ENCODE results near the gene ZSCAN23.
"Not testable (repeated sequence)": the region's sequence is repeated elsewhere in the genome, so short reads cannot be mapped to it uniquely, and the experiment has no call there.

ZSCAN23 gene

GRCh38 chr6:28436404-28436803 is 6.9 kb downstream of the ZSCAN23 start:
- DNase-seq (ENCODE audit: low read depth in 2 of 2) = no peak

GRCh38 chr6:28433119-28433518 is 10.2 kb downstream of the ZSCAN23 start:
- DNase-seq (ENCODE audit: low read depth in 2 of 2) = no peak

GRCh38 chr6:28429781-28430180 is 13.5 kb downstream of the ZSCAN23 start:
- DNase-seq (ENCODE audit: low read depth in 2 of 2) = no peak

GRCh38 chr6:28425944-28426541 is 17.2 kb downstream of the ZSCAN23 start:
- DNase-seq (ENCODE audit: low read depth in 2 of 2) = no peak

- DNase-seq (ENCODE audit: low read depth in 2 of 2) = no peak
Measured at GRCh38 chr6:28424163-28424562, 19.1 kb downstream of the ZSCAN23 start.

GRCh38 chr6:28423546-28423945 is 19.7 kb downstream of the ZSCAN23 start:
- no peak for DNase-seq (ENCODE audit: low read depth in 2 of 2)

- DNase-seq (ENCODE audit: low read depth in 2 of 2) = no peak
Measured at GRCh38 chr6:28413681-28414080, 29.6 kb downstream of the ZSCAN23 start.

- DNase-seq (ENCODE audit: low read depth in 2 of 2) = no peak
Measured at GRCh38 chr6:28410767-28411166, 32.5 kb downstream of the ZSCAN23 start.

- no peak for DNase-seq (ENCODE audit: low read depth in 2 of 2)
Measured at GRCh38 chr6:28408076-28408802, 35.1 kb downstream of the ZSCAN23 start.

- DNase-seq (ENCODE audit: low read depth in 2 of 2) = no peak
Measured at GRCh38 chr6:28407401-28407800, 35.9 kb downstream of the ZSCAN23 start.

- DNase-seq (ENCODE audit: low read depth in 2 of 2) = not testable (repeated sequence)
Measured at GRCh38 chr6:28403923-28404322, 39.4 kb downstream of the ZSCAN23 start.

GRCh38 chr6:28402197-28402596 is 41.1 kb downstream of the ZSCAN23 start:
- DNase-seq (ENCODE audit: low read depth in 2 of 2) = no peak

GRCh38 chr6:28401172-28401571 is 42.1 kb downstream of the ZSCAN23 start:
- no peak for DNase-seq (ENCODE audit: low read depth in 2 of 2)

GRCh38 chr6:28400122-28400451 is 43.2 kb downstream of the ZSCAN23 start:
- DNase-seq (ENCODE audit: low read depth in 2 of 2) = no peak

- peak; percentile 76 to 79 for DNase-seq (ENCODE audit: low read depth in 2 of 2)
Measured at GRCh38 chr6:28399350-28400121, 43.8 kb downstream of the ZSCAN23 start, which contains the start of gene ZSCAN12. TSS of gene ZSCAN12 (minus strand) at chr6:28399747. CDS start at chr6:28398405, 1,342 bp downstream.

GRCh38 chr6:28395918-28396317 is 47.4 kb downstream of the ZSCAN23 start:
- no peak for DNase-seq (ENCODE audit: low read depth in 2 of 2)

GRCh38 chr6:28393912-28394662 is 49.2 kb downstream of the ZSCAN23 start:
- DNase-seq (ENCODE audit: low read depth in 2 of 2) = no peak

GRCh38 chr6:28390688-28391087 is 52.6 kb downstream of the ZSCAN23 start:
- no peak for DNase-seq (ENCODE audit: low read depth in 2 of 2)

- DNase-seq (ENCODE audit: low read depth in 2 of 2) = no peak
Measured at GRCh38 chr6:28384143-28384533, 59.2 kb downstream of the ZSCAN23 start.

GRCh38 chr6:28383235-28384142 is 59.8 kb downstream of the ZSCAN23 start:
- peak; percentile 18 to 20 for DNase-seq (ENCODE audit: low read depth in 2 of 2)
